HEK293 (cell line): Measurements from ENCODE around the gene APOL5.

Source experiments
- CTCF ChIA-PET: fragments of 350-600 bp; formaldehyde crosslinking; extraction: SDS; loops from one replicate; lab custom pipeline; 2021; ENCODE audit warnings: antibody characterized with exemption; lab: Yijun Ruan, JAX
- POLR2A ChIA-PET: fragments of 300-600 bp; formaldehyde crosslinking; extraction: SDS; loops from one replicate; lab custom pipeline; 2020; ENCODE audit warnings: antibody characterized with exemption, inconsistent platforms; lab: Yijun Ruan, JAX
- H3K27ac ChIP-seq: fragments of 200-500 bp; sonication (Bioruptor generic); 2 replicates; pipeline ENCODE4 v1.5.1; 2014; ENCODE audit warnings: low read depth, low read length, control low read depth, inconsistent platforms; ENCODE audit errors: extremely low read depth
- H3K36me3 ChIP-seq, 2 experiments: fragments of 200-500 bp in 1 of 2; sonication (Bioruptor generic) in 1 of 2; 1 replicate in 1 of 2; 2 replicates in 1 of 2; pipeline ENCODE4 v1.5.1; 2014 to 2017; ENCODE audit warnings: inconsistent platforms in 2 of 2, low read length in 2 of 2; ENCODE audit not compliant: control insufficient read depth in 2 of 2, insufficient read depth in 1 of 2
- H3K4me1 ChIP-seq: fragments of 200-500 bp; sonication (Bioruptor generic); 2 replicates; pipeline ENCODE4 v1.5.1; 2014; ENCODE audit warnings: mild to moderate bottlenecking, low read length, inconsistent platforms; ENCODE audit not compliant: control insufficient read depth, insufficient read depth
- H3K4me3 ChIP-seq: 2 replicates; pipeline ENCODE4 v1.5.1; 2011; ENCODE audit warnings: low read depth, mild to moderate bottlenecking, control low read depth, low read length, moderate library complexity
- H3K9me3 ChIP-seq: fragments of 200-500 bp; sonication (Bioruptor generic); 2 replicates; pipeline ENCODE4 v1.5.1; 2014; ENCODE audit warnings: low read depth, low read length, inconsistent platforms; ENCODE audit not compliant: control insufficient read depth, insufficient read depth
- GLIS1 ChIP-seq: fragments of 450-650 bp; formaldehyde crosslinking; IDR thresholded peaks from 2 replicates; pipeline ENCODE4 v1.5.1; 2016; ENCODE audit warnings: missing biosample characterization, missing genetic modification characterization
- HOXD13 ChIP-seq: sonication (generic); formaldehyde crosslinking; IDR thresholded peaks from 2 replicates; pipeline ENCODE4 v1.8.0; 2022; ENCODE audit warnings: missing genetic modification reagents, borderline replicate concordance
- PRDM1 ChIP-seq: fragments of 450-650 bp; formaldehyde crosslinking; IDR thresholded peaks from 2 replicates; pipeline ENCODE4; 2016; ENCODE audit warnings: missing biosample characterization, missing genetic modification characterization
- PRDM4 ChIP-seq: fragments of 450-650 bp; formaldehyde crosslinking; IDR thresholded peaks from 2 replicates; pipeline ENCODE4 v1.5.1; 2017; ENCODE audit warnings: missing biosample characterization, missing genetic modification characterization
- REPIN1 ChIP-seq: fragments of 450-650 bp; formaldehyde crosslinking; IDR thresholded peaks from 2 replicates; pipeline ENCODE4 v1.5.1; 2017; ENCODE audit warnings: missing biosample characterization, missing genetic modification characterization, low read depth
- SP7 ChIP-seq: fragments of 450-650 bp; formaldehyde crosslinking; IDR thresholded peaks from 2 replicates; pipeline ENCODE4 v1.5.1; 2016; ENCODE audit warnings: missing biosample characterization, missing genetic modification characterization
- WT1 ChIP-seq: fragments of 450-650 bp; formaldehyde crosslinking; IDR thresholded peaks from 2 replicates; pipeline ENCODE4 v1.5.1; 2016; ENCODE audit warnings: missing biosample characterization, missing genetic modification characterization
- ZNF132 ChIP-seq: fragments of 450-650 bp; formaldehyde crosslinking; IDR thresholded peaks from 2 replicates; pipeline ENCODE4 v1.5.1; 2017; ENCODE audit warnings: missing biosample characterization, missing genetic modification characterization, borderline replicate concordance
- ZNF140 ChIP-seq: fragments of 450-650 bp; formaldehyde crosslinking; IDR thresholded peaks from 2 replicates; pipeline ENCODE4 v1.5.1; 2016; ENCODE audit warnings: missing biosample characterization, missing genetic modification characterization
- ZNF148 ChIP-seq: fragments of 450-650 bp; formaldehyde crosslinking; IDR thresholded peaks from 2 replicates; pipeline ENCODE4 v1.5.0; 2017; ENCODE audit warnings: missing biosample characterization, missing genetic modification characterization, borderline replicate concordance
- ZNF18 ChIP-seq: fragments of 450-650 bp; formaldehyde crosslinking; IDR thresholded peaks from 2 replicates; pipeline ENCODE4 v1.5.1; 2016; ENCODE audit warnings: missing biosample characterization, missing genetic modification characterization
- ZNF184 ChIP-seq: fragments of 450-650 bp; IDR thresholded peaks from 2 replicates; pipeline ENCODE4 v1.5.1; 2018; ENCODE audit warnings: missing biosample characterization, mild to moderate bottlenecking, missing genetic modification characterization
- ZNF274 ChIP-seq, 2 experiments: fragments of 200-500 bp in 1 of 2; fragments of 450-650 bp in 1 of 2; sonication (Bioruptor generic) in 1 of 2; formaldehyde crosslinking in 1 of 2; IDR thresholded peaks; 2 replicates each; pipeline versions ENCODE4 v1.5.1 to v1.6.1; 2014 to 2016; ENCODE audit warnings: borderline replicate concordance in 1 of 2, inconsistent platforms in 1 of 2, low read length in 1 of 2, missing biosample characterization in 1 of 2, missing genetic modification characterization in 1 of 2
- ZNF362 ChIP-seq: fragments of 450-650 bp; formaldehyde crosslinking; IDR thresholded peaks from 2 replicates; pipeline ENCODE4 v1.5.1; 2016; ENCODE audit warnings: missing biosample characterization, missing genetic modification characterization
- ZNF394 ChIP-seq: fragments of 450-650 bp; formaldehyde crosslinking; IDR thresholded peaks from 2 replicates; pipeline ENCODE4 v1.5.1; 2016; ENCODE audit warnings: missing biosample characterization, missing genetic modification characterization, mild to moderate bottlenecking, moderate library complexity, borderline replicate concordance
- ZNF473 ChIP-seq: fragments of 450-650 bp; formaldehyde crosslinking; IDR thresholded peaks from 2 replicates; pipeline ENCODE4 v1.5.1; 2017; ENCODE audit warnings: missing biosample characterization, missing genetic modification characterization
- ZNF513 ChIP-seq: fragments of 450-650 bp; IDR thresholded peaks from 2 replicates; pipeline ENCODE4 v1.5.1; 2018; ENCODE audit warnings: missing biosample characterization, missing genetic modification characterization
- ZNF514 ChIP-seq: fragments of 450-650 bp; formaldehyde crosslinking; IDR thresholded peaks from 2 replicates; pipeline ENCODE4 v1.5.1; 2016; ENCODE audit warnings: missing biosample characterization, missing genetic modification characterization
- ZXDB ChIP-seq: fragments of 450-650 bp; formaldehyde crosslinking; IDR thresholded peaks from 2 replicates; pipeline ENCODE4 v1.5.1; 2016; ENCODE audit warnings: missing biosample characterization, missing genetic modification characterization

Gene APOL5

GRCh38 chr22:35740616-35741015 is 22.9 kb downstream of the APOL5 start:
- no peak overlapping the region for H3K4me3 ChIP-seq
- POLR2A ChIA-PET = no interaction called here
- peaks cover 3% of the 10 kb centered on the region; the same call in 1 of the 2 replicates for H3K4me1 ChIP-seq
- TF ChIP-seq WT1 (no peak), ZNF362 (tag by site-specific recombination) (no peak), ZNF140 (tag by site-specific recombination) (no peak), ZNF274 (IDR thresholded peaks at IDR 0.05; ENCODE audit: low read length) (no peak), ZNF274 (tag by site-specific recombination; IDR thresholded peaks at IDR 0.05; ENCODE audit: borderline replicate concordance) (no peak), ZNF148 (tag by site-specific recombination) (no peak), ZNF514 (tag by site-specific recombination) (no peak), SP7 (no peak), PRDM4 (no peak), ZNF513 (tag by site-specific recombination) (no peak), ZNF473 (tag by site-specific recombination) (no peak), PRDM1 (tag by site-specific recombination) (no peak), ZNF394 (tag by site-specific recombination) (no peak), GLIS1 (tag by site-specific recombination) (no peak), REPIN1 (tag by site-specific recombination) (no peak), ZXDB (tag by site-specific recombination) (no peak), ZNF18 (tag by site-specific recombination) (no peak), HOXD13 (no peak), ZNF132 (tag by site-specific recombination) (no peak), ZNF184 (tag by site-specific recombination) (no peak)
- TF ChIP-seq, all 188 proteins: peak for 0
- H3K36me3 ChIP-seq = peaks cover 0 to 18% of the 10 kb centered on the region in 2 experiments
- no peaks in the 10 kb centered on the region for H3K9me3 ChIP-seq
- no peak overlapping the region for H3K27ac ChIP-seq
- CTCF ChIA-PET = interaction anchor here (0.8 to 1.8 kb wide), 2 partner anchors 25 to 110 kb away, joined by 4 to 5 read pairs; no protein-coding TSS in a partner anchor
